ENCODE data around the gene DPEP2.
A peak's percentile ranks its signal among the peaks of the same experiment; 100 is the strongest.
"Not testable (repeated sequence)": the region's sequence is repeated elsewhere in the genome, so short reads cannot be mapped to it uniquely, and the experiment has no call there.

The DPEP2 gene

DNA sequence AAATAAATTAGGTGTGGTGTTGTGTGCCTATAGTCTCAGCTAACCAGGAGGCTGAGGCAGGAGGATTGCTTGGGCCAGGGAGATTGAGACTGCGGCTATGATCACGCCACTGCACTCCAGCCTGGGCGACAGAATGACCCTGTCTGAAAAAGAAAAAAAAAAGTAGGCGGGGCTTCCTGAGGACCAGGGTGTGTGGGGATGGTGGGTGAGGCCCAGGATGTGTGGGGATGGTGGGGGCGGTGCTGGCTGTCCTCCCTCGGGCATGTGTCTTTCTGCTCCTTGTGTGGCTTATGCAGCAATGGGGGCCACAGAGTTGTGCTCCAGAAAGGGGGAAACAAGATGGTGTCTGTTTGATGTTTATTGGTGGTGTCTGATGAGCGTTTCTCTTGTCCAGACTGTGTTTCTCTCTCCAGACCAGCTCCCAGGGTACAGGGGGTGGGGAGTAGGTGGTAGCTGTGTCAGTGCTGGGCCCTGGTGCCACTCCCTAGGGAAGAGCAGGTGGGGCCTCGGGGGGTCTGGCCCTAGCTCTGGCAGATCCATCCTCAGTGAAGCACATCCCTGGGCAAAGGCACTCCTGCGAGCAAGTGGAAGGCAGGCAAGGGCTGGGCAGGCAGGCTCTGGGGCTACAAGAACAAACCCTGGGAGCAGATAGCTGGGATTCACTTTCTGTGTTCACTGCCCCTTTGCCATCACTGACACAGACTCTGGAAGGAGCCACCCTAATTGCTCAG lies 57.6 kb downstream of the DPEP2 start:
- ChIA-PET POLR2A (ENCODE audit: low non-redundant PET) (no interaction called here), CTCF (interaction anchor here (0.5 to 1.9 kb wide), 6 partner anchors 11 to 705 kb away, joined by 3 to 12 read pairs (median 4); no protein-coding TSS in a partner anchor)
- DNase-seq (ENCODE audit: low spot score) = no peak
- H3K27ac ChIP-seq = peak overlapping the region; percentile 64
- TF ChIP-seq, protein P1, sequence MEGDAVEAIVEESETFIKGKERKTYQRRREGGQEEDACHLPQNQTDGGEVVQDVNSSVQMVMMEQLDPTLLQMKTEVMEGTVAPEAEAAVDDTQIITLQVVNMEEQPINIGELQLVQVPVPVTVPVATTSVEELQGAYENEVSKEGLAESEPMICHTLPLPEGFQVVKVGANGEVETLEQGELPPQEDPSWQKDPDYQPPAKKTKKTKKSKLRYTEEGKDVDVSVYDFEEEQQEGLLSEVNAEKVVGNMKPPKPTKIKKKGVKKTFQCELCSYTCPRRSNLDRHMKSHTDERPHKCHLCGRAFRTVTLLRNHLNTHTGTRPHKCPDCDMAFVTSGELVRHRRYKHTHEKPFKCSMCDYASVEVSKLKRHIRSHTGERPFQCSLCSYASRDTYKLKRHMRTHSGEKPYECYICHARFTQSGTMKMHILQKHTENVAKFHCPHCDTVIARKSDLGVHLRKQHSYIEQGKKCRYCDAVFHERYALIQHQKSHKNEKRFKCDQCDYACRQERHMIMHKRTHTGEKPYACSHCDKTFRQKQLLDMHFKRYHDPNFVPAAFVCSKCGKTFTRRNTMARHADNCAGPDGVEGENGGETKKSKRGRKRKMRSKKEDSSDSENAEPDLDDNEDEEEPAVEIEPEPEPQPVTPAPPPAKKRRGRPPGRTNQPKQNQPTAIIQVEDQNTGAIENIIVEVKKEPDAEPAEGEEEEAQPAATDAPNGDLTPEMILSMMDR (conservative IDR thresholded peaks at IDR 0.05; ENCODE audit: low read depth) = no peak

DNA sequence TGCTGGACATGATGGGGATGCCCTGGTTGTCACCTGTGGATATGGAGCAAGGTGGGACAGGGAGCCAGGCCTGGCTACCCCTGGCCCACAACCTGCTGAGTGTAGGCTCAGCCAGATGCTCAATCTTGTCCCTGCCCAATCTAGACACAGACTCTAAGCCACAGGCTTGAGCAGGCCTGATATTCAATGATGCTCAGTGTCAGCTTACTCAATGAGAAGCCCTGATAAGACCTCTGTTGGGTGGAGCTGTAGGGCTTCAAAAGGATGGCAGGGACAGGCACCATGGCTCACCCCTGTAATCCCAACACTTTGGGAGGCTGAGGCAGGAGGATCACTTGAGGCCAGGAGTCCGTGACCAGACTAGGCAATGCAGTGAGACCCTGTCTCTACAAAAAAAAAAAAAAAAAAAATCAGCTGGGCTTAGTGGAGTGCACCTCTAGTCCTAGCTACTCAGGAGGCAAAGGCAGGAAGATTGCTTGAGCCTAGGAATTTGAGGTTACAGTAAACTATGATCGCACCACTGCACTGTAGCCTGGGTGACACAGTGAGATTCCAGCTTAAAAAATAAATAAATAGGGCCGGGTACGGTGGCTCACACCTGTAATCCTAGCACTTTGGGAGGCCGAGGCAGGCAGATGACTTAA lies 58.7 kb downstream of the DPEP2 start:
- peak overlapping the region; percentile 64 for H3K27ac ChIP-seq
- no peak for DNase-seq (ENCODE audit: low spot score)
- ChIA-PET CTCF (interaction anchor here (0.6 to 1.1 kb wide), 4 partner anchors 22 to 704 kb away, joined by 3 to 5 read pairs (median 3); no protein-coding TSS in a partner anchor), POLR2A (ENCODE audit: low non-redundant PET) (no interaction called here)
- TF ChIP-seq, protein P1 (conservative IDR thresholded peaks at IDR 0.05; ENCODE audit: low read depth) = no peak

DNA sequence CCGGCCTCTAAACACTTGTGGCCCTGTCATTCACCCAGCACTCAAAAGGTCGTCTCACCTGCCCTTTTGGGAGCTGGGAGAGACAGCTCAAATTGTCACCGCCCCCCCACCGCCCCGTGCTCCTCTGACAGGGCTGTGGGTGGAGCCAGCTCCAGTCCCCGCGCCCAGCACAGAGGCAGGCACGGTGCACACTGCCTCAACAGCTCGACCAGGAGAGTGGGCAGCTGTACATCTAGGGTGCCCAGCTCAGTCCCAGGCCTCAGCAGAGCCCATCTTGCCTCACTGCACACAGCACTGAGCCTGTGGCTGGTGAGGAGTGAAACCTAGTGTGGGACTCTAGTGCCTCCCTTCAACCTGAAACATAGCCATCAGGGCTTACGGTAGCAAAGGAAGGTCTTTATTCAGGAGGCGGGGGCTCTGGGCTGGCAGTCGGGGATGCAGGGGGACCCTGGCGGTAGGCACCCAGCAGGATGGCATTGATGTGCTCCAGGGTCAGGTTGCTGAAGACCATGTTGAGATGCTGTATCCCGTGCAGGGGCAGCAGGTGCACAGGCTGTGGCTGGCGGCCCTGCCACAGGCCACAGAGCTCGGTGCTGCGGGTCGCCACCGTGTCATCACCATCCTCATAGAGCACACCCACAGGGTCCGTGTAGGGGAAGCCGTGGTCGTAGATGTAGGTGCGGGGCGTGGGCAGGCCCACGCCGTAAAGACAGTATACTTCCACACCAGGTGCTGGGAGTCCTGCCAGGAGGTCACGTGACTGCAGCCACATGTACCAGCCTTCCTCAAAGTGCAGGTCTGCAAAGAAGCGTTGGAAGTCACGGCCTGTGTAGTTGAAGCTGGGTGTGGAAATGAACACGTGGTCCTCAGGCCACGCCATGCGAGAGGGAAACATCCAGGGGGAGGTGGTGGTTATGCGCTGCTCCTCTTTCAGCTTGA lies 59.5 kb downstream of the DPEP2 start:
- ChIA-PET CTCF (interaction anchor here (0.6 to 1.1 kb wide), 2 partner anchors 23 to 34 kb away, joined by 3 to 5 read pairs; no protein-coding TSS in a partner anchor), POLR2A (ENCODE audit: low non-redundant PET) (interaction anchor here (0.7 kb wide), 1 partner anchor 23 kb away, joined by 3 read pairs; no protein-coding TSS in a partner anchor)
- peak overlapping the region; percentile 64 for H3K27ac ChIP-seq
- DNase-seq (ENCODE audit: low spot score) = no peak
- TF ChIP-seq, protein P1 (conservative IDR thresholded peaks at IDR 0.05; ENCODE audit: low read depth) = no peak

DNA sequence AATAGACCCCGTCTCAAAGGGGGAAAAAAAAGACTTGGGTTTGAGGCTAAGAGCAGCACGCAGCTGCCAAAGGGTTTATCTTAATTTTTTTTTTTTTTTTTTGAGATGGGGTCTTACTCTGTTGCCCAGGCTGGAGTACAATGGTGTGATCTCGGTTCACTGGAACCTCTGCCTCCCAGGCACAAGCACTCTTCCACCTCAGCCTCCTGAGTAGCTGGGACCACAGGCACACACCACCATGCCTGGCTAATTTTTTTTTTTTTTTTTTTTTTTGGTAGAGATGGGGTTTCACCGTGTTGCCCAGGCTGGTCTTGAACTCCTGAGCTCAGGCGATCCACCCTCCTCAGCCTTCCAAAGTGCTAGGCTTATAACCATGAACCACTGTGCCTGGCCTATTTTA lies 61.6 kb downstream of the DPEP2 start:
- POLR2A ChIA-PET (ENCODE audit: low non-redundant PET); CTCF ChIA-PET; DNase-seq (ENCODE audit: low spot score): not testable (repeated sequence)
- peak overlapping the region; percentile 93 for H3K27ac ChIP-seq

Data from RWPE1 (cell line).